ENCODE measurements around the gene ALG6. TPM values are rescaled to one million over a fixed set of nuclear protein-coding genes. Genes with fewer than 3 reads are reported as not detected.

Gene ALG6
- total and polyA plus RNA-seq, 2 of the 13 experiments (the other 11 are each of a cell fraction or from before 2014, with no cell fraction given) = 6.8 to 8.1 TPM

GRCh38 chr1:63367215-63368103 is at the start of gene ALG6 (continued):
- TF ChIP-seq RERE (CRISPR knock-in tag; IDR thresholded peaks at IDR 0.05; ENCODE audit: low read depth) = no peak
- TF ChIP-seq ZFP91 (CRISPR knock-in tag; IDR thresholded peaks at IDR 0.05; ENCODE audit: borderline replicate concordance) = peak; percentile 85
- peak; percentile 38; the same call in 1 of the 2 replicates for TF ChIP-seq KLF12 (CRISPR knock-in tag; IDR thresholded peaks at IDR 0.05; ENCODE audit: borderline replicate concordance)
- TF ChIP-seq ZNF230 (CRISPR knock-in tag; IDR thresholded peaks at IDR 0.05) = no peak
- peak; percentile 90 to 94 for TF ChIP-seq POLR2A (IDR thresholded peaks at IDR 0.05; ENCODE audit: insufficient read depth in 1 of 2, low read depth in 2 of 2, low read length in 2 of 2)
- no peak for TF ChIP-seq ZNF577 (CRISPR knock-in tag; IDR thresholded peaks at IDR 0.05; ENCODE audit: borderline replicate concordance, low read depth)
- no peak for TF ChIP-seq ZNF224 (CRISPR knock-in tag; IDR thresholded peaks at IDR 0.05)
- peak in 1 of 2 experiments; percentile 63; a peak in 1 of 4 replicates for TF ChIP-seq KLF16 (CRISPR knock-in tag; IDR thresholded peaks at IDR 0.05)
- no peak for TF ChIP-seq TBX3 (IDR thresholded peaks at IDR 0.05; ENCODE audit: borderline replicate concordance)
- TF ChIP-seq DMAP1 (CRISPR knock-in tag; IDR thresholded peaks at IDR 0.05) = peak; percentile 60; the same call in 1 of the 2 replicates
- TF ChIP-seq YEATS4 (CRISPR knock-in tag; IDR thresholded peaks at IDR 0.05; ENCODE audit: borderline replicate concordance) = peak; percentile 85; the same call in 1 of the 2 replicates
- peak; percentile 64; the same call in 1 of the 2 replicates for TF ChIP-seq ZNF747 (CRISPR knock-in tag; IDR thresholded peaks at IDR 0.05; ENCODE audit: borderline replicate concordance)
- no peak for TF ChIP-seq ZBTB49 (CRISPR knock-in tag; IDR thresholded peaks at IDR 0.05; ENCODE audit: borderline replicate concordance)
- no peak for TF ChIP-seq ZEB1 (IDR thresholded peaks at IDR 0.05; ENCODE audit: insufficient replicate concordance, low read depth)
- peak; percentile 96; the same call in 1 of the 2 replicates for TF ChIP-seq HES4 (CRISPR knock-in tag; IDR thresholded peaks at IDR 0.05; ENCODE audit: borderline replicate concordance)
- TF ChIP-seq DNMT1 (CRISPR knock-in tag; IDR thresholded peaks at IDR 0.05) = no peak
- peak; percentile 8 for TF ChIP-seq ZNF883 (CRISPR knock-in tag; IDR thresholded peaks at IDR 0.05; ENCODE audit: not compliant biosample characterization)
- peak; percentile 91; the same call in 1 of the 2 replicates for TF ChIP-seq ZNF776 (CRISPR knock-in tag; IDR thresholded peaks at IDR 0.05)
- peak; percentile 89 for TF ChIP-seq PHF8 (CRISPR knock-in tag; IDR thresholded peaks at IDR 0.05)
- TF ChIP-seq ATAD3A (CRISPR knock-in tag; IDR thresholded peaks at IDR 0.05) = no peak
